Pancreas (tissue), 10 donors: ENCODE results near the gene ZMIZ1. TPM values are rescaled to one million over a fixed set of nuclear protein-coding genes. Genes with fewer than 3 reads are reported as not detected.

ENCODE experiments used
- ATAC-seq, 4 donors: fragments of 200-7000 bp; cut with Tn5 transposase; one replicate each; pipeline versions ENCODE4 v1.8.0 to v1.9.1; 2020; ENCODE audit warnings: mild to moderate bottlenecking in 4 of 4, moderate library complexity in 4 of 4
- DNase-seq, 6 donors: peaks; one replicate each; pipeline ENCODE4 v3.0.0-alpha.2; 2020
- FAIRE-seq: peaks from 2 replicates; lab custom pipeline; 2012; peaks lifted over from hg19 to GRCh38; lab: Jason Lieb, UNC
- H3K27ac ChIP-seq, 4 donors: fragments of 200-600 bp; sonication (generic); 1 replicate in 3 of 4; 2 replicates in 1 of 4; pipeline versions ENCODE4 v1.5.0 to v1.8.0; 2020
- H3K27me3 ChIP-seq, 4 donors: fragments of 200-600 bp; one replicate each; pipeline ENCODE4 v1.8.0; 2021
- H3K36me3 ChIP-seq, 3 donors: fragments of 200-600 bp; sonication (generic) in 1 of 3; one replicate each; pipeline versions ENCODE4 v1.5.0 to v1.8.0; 2020 to 2021
- H3K4me1 ChIP-seq, 3 donors: fragments of 200-600 bp; one replicate each; pipeline ENCODE4 v1.8.0; 2021
- H3K4me3 ChIP-seq, 4 donors: fragments of 200-600 bp; sonication (generic) in 2 of 4; one replicate each; pipeline versions ENCODE4 v1.5.0 to v1.8.0; 2020 to 2021
- H3K9me3 ChIP-seq, 4 donors: fragments of 200-600 bp; one replicate each; pipeline ENCODE4 v1.8.0; 2021
- CTCF ChIP-seq, 4 donors: fragments of 200-600 bp; sonication (generic) in 3 of 4; IDR thresholded peaks; one replicate each; pipeline versions ENCODE4 v1.5.0 to v1.8.0; 2021; ENCODE audit warnings: antibody characterized with exemption in 4 of 4
- WGBS, 2 donors: extraction: QIAGEN DNeasy Blood & Tissue Kit; methylation state at CpG; one replicate each; pipeline ENCODE4 v1.1.7; 2013; 5-methylcytosine and 5-hydroxymethylcytosine counted together
- intact Hi-C, 3 donors: fragments of 100-400 bp; cut with DNase I; formaldehyde crosslinking; loops; one replicate each; pipeline versions ENCODE4 v1.11.1 to v1.14.2; 2022
- polyA plus RNA-seq, 2 donors: library from polyadenylated mRNA; stranded (reverse); fragments of 200-250 nt; gene quantifications; one replicate each; pipeline ENCODE4 v1.2.3, GENCODE V29; 2013
- total RNA-seq, 6 donors: library from RNA; stranded (reverse); fragmentation: NEBNext Ultra II Directional in 4 of 6; extraction: Animal tissue kit (Norgen Biotek cat#: 25700) in 4 of 6; gene quantifications; one replicate each; pipeline versions ENCODE4 v1.2.1 to v1.2.4, GENCODE V29; 2021 to 2023
- donor health status: healthy with polysubstance abuse.
- donor health status: DM: no; HTN: no; CAD: no; lungs with moderate emphysema.
- donor health status: DM: no; HTN: no; CAD: no.
- donor health status: control.
- donor health status: control.
- donor health status: Bipolar disorder and iron deficiency.
- donor health status: DM: yes; HTN: yes; CAD: no.
- donor health status: DM: no; HTN: no; CAD: no.
- donor health status: DM: no; HTN: no; CAD: no.
- donor health status: DM: yes; HTN: yes; CAD: no.

The ZMIZ1 gene
- total and polyA plus RNA-seq, 8 donors = 14.5 to 45.0 (median 21.9) TPM

- FAIRE-seq (no peak), DNase-seq (peak in 1 of 6 donors; percentile 39), ATAC-seq (no peak)
- Histone ChIP-seq H3K4me3 (no peak overlapping the region), H3K27ac (no peak overlapping the region), H3K27me3 (no peaks in the 10 kb centered on the region), H3K4me1 (peaks cover 6 to 16% (median 7%) of the 10 kb centered on the region in 3 donors), H3K36me3 (no peaks in the 10 kb centered on the region), H3K9me3 (no peaks in the 10 kb centered on the region)
- 85 to 96% methylated on average over 4 of the region's 4 CpGs for WGBS, 2 donors
- no peak for TF ChIP-seq CTCF (IDR thresholded peaks at IDR 0.05)
- intact Hi-C loops = loop anchor here in 2 of 3 donors (10.0 kb wide), 2 partner anchors 118 to 898 kb away; no protein-coding TSS in a partner anchor
Observed at GRCh38 chr10:79192677-79193003, 123.9 kb downstream of the ZMIZ1 start.

- H3K27me3 ChIP-seq = no peaks in the 10 kb centered on the region
- 76 to 84% methylated on average over 14 of the region's 14 CpGs for WGBS, 2 donors
- H3K4me3 ChIP-seq = no peak overlapping the region
- H3K9me3 ChIP-seq = no peaks in the 10 kb centered on the region
- H3K4me1 ChIP-seq = peaks cover 6 to 11% (median 7%) of the 10 kb centered on the region in 3 donors
- DNase-seq (no peak), FAIRE-seq (no peak), ATAC-seq (no peak)
- no peak for TF ChIP-seq CTCF (IDR thresholded peaks at IDR 0.05)
- H3K27ac ChIP-seq = no peak overlapping the region
- intact Hi-C loops = loop anchor here in 2 of 3 donors (10.0 kb wide), 2 partner anchors 119 to 899 kb away; no protein-coding TSS in a partner anchor
- H3K36me3 ChIP-seq = no peaks in the 10 kb centered on the region
Observed at GRCh38 chr10:79193694-79194382, 125.1 kb downstream of the ZMIZ1 start.

- Histone ChIP-seq H3K9me3 (no peaks in the 10 kb centered on the region), H3K4me1 (peaks cover 6 to 11% (median 7%) of the 10 kb centered on the region in 3 donors), H3K36me3 (no peaks in the 10 kb centered on the region), H3K27ac (peak overlapping the region in 3 of 4 donors; percentile 28 to 48 (median 35)), H3K27me3 (no peaks in the 10 kb centered on the region), H3K4me3 (no peak overlapping the region)
- FAIRE-seq = no peak
- 12 to 13% methylated on average over 22 of the region's 22 CpGs for WGBS, 2 donors
- peak; percentile 91 to 95 (median 93) for ATAC-seq
- peak; percentile 94 to 99 (median 96) for TF ChIP-seq CTCF (IDR thresholded peaks at IDR 0.05)
- intact Hi-C loops = loop anchor here in 2 of 3 donors (5.0 to 10.0 kb wide), 3 partner anchors 121 to 1148 kb away; no protein-coding TSS in a partner anchor
- DNase-seq = peak; percentile 79 to 94 (median 90)
Observed at GRCh38 chr10:79195091-79195923, 126.5 kb downstream of the ZMIZ1 start.

GRCh38 chr10:79196470-79197461 lies 128.0 kb downstream of the ZMIZ1 start:
- Histone ChIP-seq H3K27ac (no peak overlapping the region), H3K9me3 (no peaks in the 10 kb centered on the region), H3K27me3 (no peaks in the 10 kb centered on the region), H3K4me3 (no peak overlapping the region), H3K4me1 (peaks cover 6 to 11% (median 7%) of the 10 kb centered on the region in 3 donors), H3K36me3 (peaks cover 0 to 5% (median 0%) of the 10 kb centered on the region in 3 donors)
- peak; percentile 68 to 97 (median 86) for DNase-seq
- intact Hi-C loops = loop anchor here in 2 of 3 donors (5.0 to 10.0 kb wide), 3 partner anchors 122 to 1149 kb away; no protein-coding TSS in a partner anchor
- 55 to 59% methylated on average over 18 of the region's 18 CpGs for WGBS, 2 donors
- peak; percentile 90 to 96 (median 95) for TF ChIP-seq CTCF (IDR thresholded peaks at IDR 0.05)
- FAIRE-seq = no peak
- peak; percentile 59 to 72 (median 68) for ATAC-seq
